Activated CD8-positive, alpha-beta memory T cell treated with anti-CD3 and anti-CD28 coated beads, Interleukin-2, amount 50 U/mL, for 1 hour (primary cell): Measurements from ENCODE around the gene EFNA4.

Experiments used
- DNase-seq: peaks from one replicate; pipeline ENCODE4 v3.0.0-alpha.2; 2020; ENCODE audit errors: extremely low read depth

Gene EFNA4

GRCh38 chr1:155033524-155033923 lies 30.0 kb upstream of the EFNA4 start, which contains the start of the genes DCST1 and DCST2:
Gene DCST1 (plus strand): TSS chr1:155033824. CDS start chr1:155034037, 213 bp downstream.
Gene DCST2 (minus strand): TSS chr1:155033781. CDS start chr1:155033701, 80 bp downstream.
- DNase-seq: no peak

- DNase-seq: no peak
These were observed 29.0 kb upstream of the EFNA4 start for GRCh38 chr1:155034318-155035208.

- no peak for DNase-seq
These were observed 27.6 kb upstream of the EFNA4 start for GRCh38 chr1:155035936-155036335.

- DNase-seq: no peak
These were observed 26.5 kb upstream of the EFNA4 start for GRCh38 chr1:155037043-155037442.

GRCh38 chr1:155037851-155038441 lies 25.6 kb upstream of the EFNA4 start:
- DNase-seq: no peak

- no peak for DNase-seq
These were observed 24.8 kb upstream of the EFNA4 start for GRCh38 chr1:155038602-155039307.

- DNase-seq: no peak
These were observed 24.3 kb upstream of the EFNA4 start for GRCh38 chr1:155039308-155039669.

GRCh38 chr1:155040358-155041093 lies 23.0 kb upstream of the EFNA4 start:
- DNase-seq: no peak

- DNase-seq: no peak
These were observed 20.8 kb upstream of the EFNA4 start for GRCh38 chr1:155042789-155043188.

- no peak for DNase-seq
These were observed 20.2 kb upstream of the EFNA4 start for GRCh38 chr1:155043301-155043702.

- DNase-seq: no peak
These were observed 19.7 kb upstream of the EFNA4 start for GRCh38 chr1:155043793-155044192.

- no peak for DNase-seq
These were observed 19.2 kb upstream of the EFNA4 start for GRCh38 chr1:155044365-155044764.

- DNase-seq: no peak
These were observed 18.5 kb upstream of the EFNA4 start for GRCh38 chr1:155044812-155045657.

- no peak for DNase-seq
These were observed 14.8 kb upstream of the EFNA4 start for GRCh38 chr1:155048449-155049334.

- no peak for DNase-seq
These were observed 13.6 kb upstream of the EFNA4 start for GRCh38 chr1:155049651-155050559.

- no peak for DNase-seq
These were observed 12.8 kb upstream of the EFNA4 start, which contains the start of gene ADAM15 for GRCh38 chr1:155050560-155051341. Gene ADAM15 (plus strand): TSS chr1:155051316. CDS start chr1:155051387, 71 bp downstream.

GRCh38 chr1:155051342-155051776 lies 12.2 kb upstream of the EFNA4 start:
- no peak for DNase-seq
